ENCODE data around the gene CCDC149. TPM values are rescaled to one million over a fixed set of nuclear protein-coding genes. Genes with fewer than 3 reads are reported as not detected.

Gene CCDC149
- total and polyA plus RNA-seq, 2 of the 4 experiments (the other 2 are of a cell fraction): 6.7 to 7.0 TPM

DNA sequence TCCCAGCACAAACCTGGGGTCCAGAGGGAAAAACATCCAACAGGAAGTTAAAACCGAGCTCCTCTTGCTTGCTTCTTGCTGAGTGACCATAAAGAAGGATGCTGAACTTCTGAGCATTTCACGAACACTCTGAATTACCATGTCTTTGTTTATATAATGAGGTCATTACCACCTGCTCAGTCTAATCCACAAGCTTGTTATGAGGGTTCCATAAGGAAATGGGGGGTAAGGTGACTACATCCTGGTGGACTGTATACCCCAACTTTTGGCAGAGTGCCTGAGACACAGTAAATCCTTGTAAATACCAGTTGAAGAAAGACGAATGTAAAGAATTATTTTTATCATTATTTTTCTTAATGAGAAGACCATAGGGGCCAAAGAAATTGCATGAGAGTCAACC lies 16.8 kb downstream of the CCDC149 start:
- Histone ChIP-seq H2AK9ac (replicated peaks; ENCODE audit: low read depth, low read length, poor library complexity) (no peak overlapping the region), H2BK15ac (ENCODE audit: low read depth, low read length) (no peak overlapping the region), H4K91ac (ENCODE audit: insufficient read depth, low read depth, low read length) (no peak overlapping the region), H3K14ac (replicated peaks; ENCODE audit: low read depth, low read length) (no peak overlapping the region), H3K18ac (ENCODE audit: low read depth, low read length) (no peak overlapping the region), H3K36me3 (ENCODE audit: control insufficient read depth, insufficient read depth, low read length) (no peaks in the 10 kb centered on the region), H3K4me3 (ENCODE audit: insufficient read depth, low read depth, low read length) (no peak overlapping the region), H3K9me1 (ENCODE audit: insufficient read depth, low read length) (peaks cover 7% of the 10 kb centered on the region; the same call in 1 of the 2 replicates), H4K20me1 (ENCODE audit: insufficient read depth, low read length) (no peaks in the 10 kb centered on the region), H3K27ac (ENCODE audit: insufficient read depth, low read length) (no peak overlapping the region), H2BK120ac (ENCODE audit: low read depth, low read length) (no peak overlapping the region), H2BK5ac (ENCODE audit: low read depth, low read length, poor library complexity, severe bottlenecking) (no peak overlapping the region), H3K4me1 (ENCODE audit: control insufficient read depth, insufficient read depth, low read length) (peaks cover 2% of the 10 kb centered on the region; the same call in 1 of the 2 replicates), H2AK5ac (ENCODE audit: low read depth, low read length) (no peak overlapping the region), H3K4ac (ENCODE audit: low read depth, low read length) (no peak overlapping the region), H4K5ac (ENCODE audit: low read depth, low read length) (no peak overlapping the region), H3K9me3 (ENCODE audit: control insufficient read depth, insufficient read depth, low read length) (no peaks in the 10 kb centered on the region), H2AFZ (replicated peaks; ENCODE audit: low read length, poor library complexity) (no peak overlapping the region), H3K23ac (ENCODE audit: low read depth, low read length) (no peak overlapping the region), H3K79me1 (ENCODE audit: low read depth in 1 of 2, low read length in 2 of 2) (peaks cover 0 to 5% of the 10 kb centered on the region in 2 experiments; a peak in 2 of 4 replicates), H4K8ac (ENCODE audit: low read depth in 2 of 2, low read length in 2 of 2) (no peak overlapping the region), H2BK20ac (ENCODE audit: low read depth, low read length) (no peak overlapping the region), H3K9ac (ENCODE audit: low read depth, low read length) (no peak overlapping the region), H3K56ac (ENCODE audit: extremely low read depth, insufficient read depth, low read length) (no peak overlapping the region), H3K27me3 (ENCODE audit: control insufficient read depth, insufficient read depth, low read length) (no peaks in the 10 kb centered on the region), H3K4me2 (ENCODE audit: low read depth, low read length) (no peak overlapping the region)
- DNase-seq (peak; percentile 13), ATAC-seq (ENCODE audit: low read depth) (no peak)
- POLR2A ChIA-PET (ENCODE audit: unreplicated experiment): no interaction called here
- CTCF ChIA-PET: no interaction called here
- in situ Hi-C loops (cut with MboI; ENCODE audit: low sequenced_read_pairs): no loop called here
- WGBS, 2 experiments (ENCODE audit: extremely low coverage in 2 of 2, insufficient read length in 1 of 2): no CpG with 5 or more reads among the region's 3 CpGs
- BruUV-seq (replicated peaks): no TSS peak
- intact Hi-C loops (cut with micrococcal nuclease): no loop called here
- TF ChIP-seq CEBPB (IDR thresholded peaks at IDR 0.05; ENCODE audit: low read depth, low read length) (no peak), RCOR1 (IDR thresholded peaks at IDR 0.05; ENCODE audit: insufficient replicate concordance, low read length) (no peak), RAD21 (IDR thresholded peaks at IDR 0.05; ENCODE audit: low read length) (no peak), CHD1 (IDR thresholded peaks at IDR 0.05; ENCODE audit: low read depth, low read length) (no peak), RFX5 (IDR thresholded peaks at IDR 0.05; ENCODE audit: low read depth, low read length) (no peak), POLR2A (IDR thresholded peaks at IDR 0.05; ENCODE audit: low read depth, low read length) (no peak)
- TF ChIP-seq, protein P1, sequence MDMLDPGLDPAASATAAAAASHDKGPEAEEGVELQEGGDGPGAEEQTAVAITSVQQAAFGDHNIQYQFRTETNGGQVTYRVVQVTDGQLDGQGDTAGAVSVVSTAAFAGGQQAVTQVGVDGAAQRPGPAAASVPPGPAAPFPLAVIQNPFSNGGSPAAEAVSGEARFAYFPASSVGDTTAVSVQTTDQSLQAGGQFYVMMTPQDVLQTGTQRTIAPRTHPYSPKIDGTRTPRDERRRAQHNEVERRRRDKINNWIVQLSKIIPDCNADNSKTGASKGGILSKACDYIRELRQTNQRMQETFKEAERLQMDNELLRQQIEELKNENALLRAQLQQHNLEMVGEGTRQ (IDR thresholded peaks at IDR 0.05; ENCODE audit: low read depth, low read length): no peak
- dilution Hi-C loops (cut with HindIII; ENCODE audit: low sequenced_read_pairs, unreplicated experiment): no loop called here

Measured in IMR-90 (cell line).